Activated B cell treated with CpG ODN at 0.5 μM for 24 hours (primary cell): ENCODE measurements around the gene ZER1. TPM values are rescaled to one million over a fixed set of nuclear protein-coding genes. Genes with fewer than 3 reads are reported as not detected.

ENCODE experiments used
- ATAC-seq: fragments of 200-7000 bp; cut with Tn5 transposase; one replicate; pipeline ENCODE4 v1.10.0; 2021; ENCODE audit warnings: low read depth, mild to moderate bottlenecking, moderate library complexity
- CTCF ChIA-PET: fragments of 350-600 bp; sonication (Branson Sonifier 250); formaldehyde crosslinking; loops from one replicate; lab custom pipeline; 2021; ENCODE audit warnings: antibody characterized with exemption; lab: Charles Lee
- POLR2A ChIA-PET: fragments of 350-600 bp; sonication (Branson Sonifier 250); formaldehyde crosslinking; loops from one replicate; lab custom pipeline; 2021; ENCODE audit warnings: antibody characterized with exemption; lab: Charles Lee
- DNase-seq: peaks from one replicate; pipeline ENCODE4 v3.0.0; 2022
- H3K27ac Mint-ChIP-seq: one replicate; pipeline ENCODE4 v1.8.0; 2020; ENCODE audit warnings: mixed read lengths
- H3K27me3 Mint-ChIP-seq: one replicate; pipeline ENCODE4 v1.8.0; 2021; ENCODE audit warnings: mixed read lengths
- H3K36me3 Mint-ChIP-seq: one replicate; pipeline ENCODE4 v1.8.0; 2021; ENCODE audit warnings: low read depth, mixed read lengths
- H3K4me1 Mint-ChIP-seq: one replicate; pipeline ENCODE4 v1.8.0; 2021; ENCODE audit warnings: mixed read lengths
- H3K4me3 Mint-ChIP-seq: one replicate; pipeline ENCODE4 v1.8.0; 2020; ENCODE audit warnings: mild to moderate bottlenecking, mixed read lengths
- H3K9me3 Mint-ChIP-seq: one replicate; pipeline ENCODE4 v1.8.0; 2020; ENCODE audit warnings: mixed read lengths
- CTCF ChIP-seq: fragments of 200-600 bp; IDR thresholded peaks from one replicate; pipeline ENCODE4 v1.8.0; 2022; ENCODE audit warnings: antibody characterized with exemption, mild to moderate bottlenecking
- intact Hi-C: fragments of 100-400 bp; cut with micrococcal nuclease; formaldehyde crosslinking; loops from one replicate; pipeline ENCODE4 v1.15.1; 2024
- total RNA-seq: library from RNA; stranded (reverse); gene quantifications from 2 replicates; pipeline ENCODE4 v1.2.3, GENCODE V29; 2022

The ZER1 gene
- total RNA-seq, 1 donor from 2014 or later: 26.0 TPM

GRCh38 chr9:128723866-128724743 is 47.6 kb downstream of the ZER1 start, which contains the start of gene ZDHHC12:
Gene ZDHHC12 (minus strand): TSS chr9:128724127. CDS start chr9:128724093, 34 bp downstream.
- H3K4me3 Mint-ChIP-seq: peak within 1 kb of the TSS; percentile 92
- intact Hi-C loops: loop anchor here (1.0 to 2.0 kb wide), 8 partner anchors 22 to 268 kb away; partner anchors contain the start of genes DYNC2I2, ENDOG, ODF2 and PKN3
- H3K36me3 Mint-ChIP-seq: peaks cover 31% of the 10 kb centered on the region
- ChIA-PET POLR2A (interaction anchor here (0.5 to 2.5 kb wide), 46 partner anchors 9 to 1268 kb away, joined by 3 to 21 read pairs (median 4); partner anchors contain the start of genes DYNC2I2, ENDOG, GLE1 and GOLGA2), CTCF (no interaction called here)
- peak; percentile 96 for DNase-seq
- H3K27me3 Mint-ChIP-seq: no peaks in the 10 kb centered on the region
- peak within 1 kb of the TSS; percentile 89 for H3K27ac Mint-ChIP-seq
- peaks cover 28% of the 10 kb centered on the region for H3K4me1 Mint-ChIP-seq
- TF ChIP-seq CTCF: no peak
- peak; percentile 97 for ATAC-seq
- H3K9me3 Mint-ChIP-seq: no peaks in the 10 kb centered on the region

GRCh38 chr9:128723352-128723865 is 48.3 kb downstream of the ZER1 start:
- Mint-ChIP-seq H3K27me3 (no peaks in the 10 kb centered on the region), H3K9me3 (no peaks in the 10 kb centered on the region), H3K4me1 (peaks cover 28% of the 10 kb centered on the region), H3K36me3 (peaks cover 31% of the 10 kb centered on the region), H3K27ac (peak overlapping the region; percentile 89), H3K4me3 (peak overlapping the region; percentile 92)
- intact Hi-C loops: no loop called here
- ChIA-PET POLR2A (interaction anchor here (0.6 to 2.5 kb wide), 25 partner anchors 9 to 1268 kb away, joined by 3 to 21 read pairs (median 4); partner anchors contain the start of genes GLE1, SH3GLB2 and ZER1), CTCF (no interaction called here)
- DNase-seq (no peak), ATAC-seq (no peak)
- TF ChIP-seq CTCF: no peak

GRCh38 chr9:128722380-128723351 is 49.1 kb downstream of the ZER1 start:
- no peak for TF ChIP-seq CTCF
- Mint-ChIP-seq H3K4me1 (peaks cover 28% of the 10 kb centered on the region), H3K27ac (peak overlapping the region; percentile 89), H3K27me3 (no peaks in the 10 kb centered on the region), H3K9me3 (no peaks in the 10 kb centered on the region), H3K36me3 (peaks cover 31% of the 10 kb centered on the region), H3K4me3 (peak overlapping the region; percentile 92)
- ATAC-seq (no peak), DNase-seq (no peak)
- ChIA-PET CTCF (no interaction called here), POLR2A (interaction anchor here (0.6 to 2.5 kb wide), 12 partner anchors 18 to 227 kb away, joined by 3 to 21 read pairs (median 4); no protein-coding TSS in a partner anchor)
- intact Hi-C loops: no loop called here

- TF ChIP-seq CTCF: no peak
- DNase-seq: no peak
- no peaks in the 10 kb centered on the region for H3K27me3 Mint-ChIP-seq
- H3K4me1 Mint-ChIP-seq: peaks cover 28% of the 10 kb centered on the region
- no peaks in the 10 kb centered on the region for H3K9me3 Mint-ChIP-seq
- no peak overlapping the region for H3K4me3 Mint-ChIP-seq
- CTCF ChIA-PET: no interaction called here
- POLR2A ChIA-PET: interaction anchor here (1.1 kb wide), 1 partner anchor 18 kb away, joined by 4 read pairs; no protein-coding TSS in a partner anchor
- H3K27ac Mint-ChIP-seq: peak overlapping the region; percentile 89
- peaks cover 31% of the 10 kb centered on the region for H3K36me3 Mint-ChIP-seq
- intact Hi-C loops: no loop called here
- no peak for ATAC-seq
Observed at GRCh38 chr9:128721487-128722010, 50.2 kb downstream of the ZER1 start.
